HepG2 (cell line): ENCODE data around the gene GART. TPM values are rescaled to one million over a fixed set of nuclear protein-coding genes. Genes with fewer than 3 reads are reported as not detected.
A peak's percentile ranks its signal among the peaks of the same experiment; 100 is the strongest.

Source experiments
- ARNT2 ChIP-seq: sonication (generic); formaldehyde crosslinking; IDR thresholded peaks from 2 replicates; pipeline ENCODE4 v1.8.0; 2022; ENCODE audit warnings: mild to moderate bottlenecking, low read depth, missing genetic modification reagents, moderate library complexity
- EHMT2 ChIP-seq: fragments of 200-600 bp; sonication (generic); IDR thresholded peaks from 2 replicates; pipeline ENCODE4 v1.7.0; 2017; ENCODE audit warnings: antibody characterized with exemption, low read depth, low read length, borderline replicate concordance
- IKZF5 ChIP-seq: IDR thresholded peaks from 2 replicates; pipeline ENCODE4 v1.6.1; 2018; ENCODE audit warnings: missing genetic modification reagents, mild to moderate bottlenecking, missing compliant biosample characterization
- MATR3 ChIP-seq: sonication (generic); formaldehyde crosslinking; IDR thresholded peaks from 2 replicates; pipeline ENCODE4 v1.4.0; 2020; ENCODE audit warnings: missing genetic modification reagents
- RXRA ChIP-seq: sonication (generic); formaldehyde crosslinking; IDR thresholded peaks from 2 replicates; pipeline ENCODE4 v1.5.1; 2020; ENCODE audit warnings: missing genetic modification reagents
- TCF7 ChIP-seq: sonication (generic); IDR thresholded peaks from 2 replicates; pipeline ENCODE4 v1.6.1; 2016; ENCODE audit warnings: antibody characterized with exemption, low read depth
- ZBTB40 ChIP-seq, 2 experiments: fragments of 450-650 bp in 1 of 2; sonication (generic) in 1 of 2; formaldehyde crosslinking in 1 of 2; IDR thresholded peaks; 2 replicates each; pipeline versions ENCODE4 v1.6.1 to v1.8.0; 2016 to 2022; ENCODE audit warnings: antibody characterized with exemption in 1 of 2, mild to moderate bottlenecking in 1 of 2, missing genetic modification reagents in 1 of 2
- ZNF124 ChIP-seq: sonication (generic); formaldehyde crosslinking; IDR thresholded peaks from 2 replicates; pipeline ENCODE4 v1.4.0; 2020; ENCODE audit warnings: missing genetic modification reagents
- ZNF275 ChIP-seq: sonication (generic); formaldehyde crosslinking; IDR thresholded peaks from 2 replicates; pipeline ENCODE4 v1.8.0; 2022; ENCODE audit warnings: missing genetic modification reagents, mild to moderate bottlenecking, inconsistent platforms, borderline replicate concordance
- ZNF331 ChIP-seq: sonication (generic); formaldehyde crosslinking; IDR thresholded peaks from 2 replicates; pipeline ENCODE4 v1.4.0; 2020; ENCODE audit warnings: missing genetic modification reagents
- ZNF687 ChIP-seq: sonication (generic); formaldehyde crosslinking; IDR thresholded peaks from 2 replicates; pipeline ENCODE4 v1.5.1; 2020; ENCODE audit warnings: mild to moderate bottlenecking, missing genetic modification reagents, moderate library complexity
- polyA plus RNA-seq, 8 experiments: library from polyadenylated mRNA; depleted of rRNA in 3 of 8; stranded (reverse) in 7 of 8; unstranded in 1 of 8; fragments of >200 nt; fragmentation: Illumina TruSeq in 4 of 8; extraction: Trizol in 4 of 8; gene quantifications; 2 replicates each; pipeline versions ENCODE4 v1.2.1 to v1.2.3, GENCODE V29; 2011 to 2016; ENCODE audit warnings: low read depth in 4 of 8, missing spikeins in 1 of 8, mixed read lengths in 1 of 8; ENCODE audit not compliant: insufficient read depth in 1 of 8
- total RNA-seq, 5 experiments: library from RNA; depleted of rRNA; stranded (reverse); fragments of >200 nt; fragmentation: Illumina TruSeq; extraction: Trizol; gene quantifications; 2 replicates each; pipeline ENCODE4 v1.2.3, GENCODE V29; 2016; ENCODE audit warnings: low read depth in 1 of 5

GART gene
- total and polyA plus RNA-seq, 2 of the 13 experiments (the other 11 are each of a cell fraction or from before 2014, with no cell fraction given): 17.9 to 109 TPM

- TF ChIP-seq ZBTB40 (IDR thresholded peaks at IDR 0.05) (no peak), ZBTB40 (CRISPR knock-in tag; IDR thresholded peaks at IDR 0.05) (peak; percentile 56; the same call in 1 of the 2 replicates), ARNT2 (peak; percentile 18; the same call in 1 of the 2 replicates), RXRA (CRISPR knock-in tag) (peak; percentile 32), EHMT2 (no peak), ZNF331 (CRISPR knock-in tag) (no peak), ZNF124 (CRISPR knock-in tag) (no peak), ZNF687 (CRISPR knock-in tag) (peak; percentile 88), MATR3 (CRISPR knock-in tag) (no peak), IKZF5 (CRISPR knock-in tag) (0 out of 2 replicates have a peak, but pooled peaks have one; percentile 30), ZNF275 (CRISPR knock-in tag) (0 out of 2 replicates have a peak, but pooled peaks have one; percentile 60), TCF7 (no peak)
Measured at GRCh38 chr21:33491373-33492102, 50.4 kb downstream of the GART start, which contains the start of gene DNAJC28 (continued).
